GM19452 (cell line): ENCODE data around the gene ALOXE3.
A peak's percentile ranks its signal among the peaks of the same experiment; 100 is the strongest.

Source experiments
- ATAC-seq: cut with Tn5 transposase; IDR thresholded peaks from one replicate; pipeline ENCODE4 v1.9.1; 2021; ENCODE audit not compliant: unreplicated experiment

Gene ALOXE3

DNA sequence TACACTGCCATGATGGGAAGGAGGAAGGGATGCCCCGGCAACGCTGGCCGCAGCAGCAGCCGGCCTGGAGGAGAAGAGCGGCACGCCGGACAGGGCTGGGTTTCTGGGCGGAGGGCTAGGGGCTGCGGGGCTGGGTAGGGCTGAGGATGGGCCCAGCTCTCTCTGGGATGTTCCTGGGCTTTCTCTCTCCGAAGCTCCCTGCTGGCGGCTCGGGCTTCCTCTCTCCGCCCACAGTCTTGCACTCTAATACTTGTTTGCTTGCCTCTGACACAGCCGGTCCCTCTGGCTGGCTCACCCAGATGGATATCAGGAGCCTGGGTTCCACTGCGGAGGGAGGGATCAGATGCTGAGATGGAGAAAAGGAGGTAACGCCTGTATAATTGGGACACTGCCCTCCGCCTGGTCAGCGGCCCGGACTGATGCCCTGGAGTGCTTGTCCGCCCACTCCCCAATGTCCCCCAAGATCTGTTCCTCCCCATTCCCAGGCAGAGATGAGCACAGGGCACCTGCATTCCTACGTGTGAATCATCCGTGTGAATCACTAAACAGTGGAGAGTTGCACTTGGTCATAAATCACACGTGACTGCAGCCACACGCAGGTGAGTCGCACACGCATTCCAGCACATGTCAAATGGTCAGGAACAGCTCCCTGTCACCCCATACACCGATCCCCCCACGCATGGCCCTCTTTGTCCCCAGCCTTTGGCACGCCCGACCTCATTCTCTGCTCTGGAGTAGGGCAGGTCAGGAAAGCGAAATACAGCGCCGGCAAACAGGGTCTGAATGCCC, at the start of gene ALOXE3:
Gene ALOXE3 (minus strand): TSS at position 535 of the 789 bp plus-strand sequence. CDS start 524 bp downstream, at position 11.
- no peak for ATAC-seq

DNA sequence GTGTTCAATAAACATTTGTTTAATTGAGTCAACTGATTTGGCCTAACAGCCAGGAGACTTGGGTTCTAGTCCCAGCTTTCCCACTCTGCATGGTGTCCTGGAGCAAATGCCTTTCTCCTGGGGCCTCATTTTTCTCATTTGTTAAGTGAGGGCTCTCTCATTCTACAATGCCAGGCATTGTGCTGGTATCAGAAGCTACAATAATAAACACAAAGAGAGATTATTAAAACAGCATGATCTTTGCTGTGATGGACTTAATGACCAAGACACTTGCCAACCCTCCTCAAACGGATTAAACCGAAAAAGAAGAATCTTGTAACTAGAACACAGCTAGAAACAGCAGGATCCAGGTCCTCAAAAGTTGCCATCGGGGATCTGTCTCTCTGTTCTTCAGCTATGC, 49.2 kb upstream of the ALOXE3 start:
- ATAC-seq: no peak

DNA sequence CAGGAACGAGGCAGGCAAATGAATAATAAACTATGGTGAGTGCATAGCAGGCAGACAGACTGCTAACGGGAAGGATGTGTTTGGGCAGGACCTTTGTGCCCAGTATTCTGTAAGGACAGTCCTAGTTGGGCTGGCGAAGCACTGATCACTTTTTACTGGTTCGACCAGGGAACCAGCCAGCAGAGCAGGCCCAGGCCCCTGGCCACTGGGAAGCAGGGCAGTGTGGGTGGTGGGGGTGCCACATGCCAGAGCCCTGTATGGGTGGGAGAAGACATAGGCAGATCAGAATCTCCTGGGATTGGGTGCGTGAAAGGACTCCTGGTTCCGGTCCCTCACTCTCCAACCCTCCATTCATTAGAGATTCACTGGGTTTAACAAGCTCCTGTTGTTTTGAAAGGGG, 48.4 kb upstream of the ALOXE3 start:
- no peak for ATAC-seq

DNA sequence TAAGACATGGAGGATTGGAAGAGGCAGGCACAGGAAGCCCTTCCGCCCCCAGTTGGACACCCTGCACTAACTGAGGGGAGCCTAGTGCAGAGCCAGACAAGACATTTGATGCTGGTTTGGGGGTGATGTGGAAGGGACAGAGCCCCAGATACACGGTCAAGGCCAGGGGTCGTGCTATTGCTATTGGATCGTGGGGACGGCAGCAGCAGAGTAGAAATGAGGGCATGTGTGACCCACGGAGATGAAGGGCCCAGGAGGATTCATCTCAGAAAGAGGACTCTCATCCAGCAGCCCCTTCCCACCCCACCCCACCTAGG, 46.5 kb upstream of the ALOXE3 start:
- ATAC-seq: no peak

DNA sequence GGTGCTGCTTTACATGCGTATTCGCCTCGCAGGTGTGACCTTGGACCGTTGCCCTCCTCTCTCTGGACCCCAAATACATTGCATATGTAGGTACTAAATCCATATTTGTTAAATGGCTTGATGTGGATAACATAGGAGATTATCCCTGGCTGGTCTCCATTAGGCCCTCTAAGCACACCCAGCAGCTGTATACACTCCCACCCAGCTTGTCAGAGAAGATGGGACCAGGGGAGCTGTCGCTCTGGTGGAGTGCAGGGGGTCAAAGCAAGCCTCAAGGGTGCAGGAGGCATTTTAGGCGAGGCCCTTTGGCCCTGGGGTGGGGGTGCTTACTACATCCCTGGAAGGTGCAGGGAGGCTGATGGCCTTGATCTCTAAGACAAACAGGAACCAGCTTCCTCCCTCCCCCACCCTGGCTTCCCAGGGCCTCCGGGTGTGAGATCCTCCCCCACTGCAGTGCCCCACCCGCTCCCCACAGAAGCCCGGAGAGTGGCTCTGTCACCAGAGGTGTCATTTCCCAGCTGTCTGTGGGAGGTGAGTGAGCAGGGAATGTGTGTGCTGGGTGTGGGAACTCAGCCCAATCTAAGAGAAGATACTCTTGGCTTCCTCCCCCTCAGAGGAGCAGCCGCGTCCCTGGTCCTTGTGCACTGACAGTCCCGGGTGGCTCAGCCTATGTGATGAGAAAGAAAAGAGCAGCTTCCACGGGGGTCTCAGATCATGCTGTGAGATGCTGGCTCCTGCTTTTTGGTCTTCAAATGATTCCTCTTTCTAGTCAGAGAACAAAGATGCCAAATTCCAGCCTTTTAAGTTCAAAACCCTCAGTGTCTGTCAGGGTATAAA, 45.9 kb upstream of the ALOXE3 start:
- ATAC-seq: no peak

DNA sequence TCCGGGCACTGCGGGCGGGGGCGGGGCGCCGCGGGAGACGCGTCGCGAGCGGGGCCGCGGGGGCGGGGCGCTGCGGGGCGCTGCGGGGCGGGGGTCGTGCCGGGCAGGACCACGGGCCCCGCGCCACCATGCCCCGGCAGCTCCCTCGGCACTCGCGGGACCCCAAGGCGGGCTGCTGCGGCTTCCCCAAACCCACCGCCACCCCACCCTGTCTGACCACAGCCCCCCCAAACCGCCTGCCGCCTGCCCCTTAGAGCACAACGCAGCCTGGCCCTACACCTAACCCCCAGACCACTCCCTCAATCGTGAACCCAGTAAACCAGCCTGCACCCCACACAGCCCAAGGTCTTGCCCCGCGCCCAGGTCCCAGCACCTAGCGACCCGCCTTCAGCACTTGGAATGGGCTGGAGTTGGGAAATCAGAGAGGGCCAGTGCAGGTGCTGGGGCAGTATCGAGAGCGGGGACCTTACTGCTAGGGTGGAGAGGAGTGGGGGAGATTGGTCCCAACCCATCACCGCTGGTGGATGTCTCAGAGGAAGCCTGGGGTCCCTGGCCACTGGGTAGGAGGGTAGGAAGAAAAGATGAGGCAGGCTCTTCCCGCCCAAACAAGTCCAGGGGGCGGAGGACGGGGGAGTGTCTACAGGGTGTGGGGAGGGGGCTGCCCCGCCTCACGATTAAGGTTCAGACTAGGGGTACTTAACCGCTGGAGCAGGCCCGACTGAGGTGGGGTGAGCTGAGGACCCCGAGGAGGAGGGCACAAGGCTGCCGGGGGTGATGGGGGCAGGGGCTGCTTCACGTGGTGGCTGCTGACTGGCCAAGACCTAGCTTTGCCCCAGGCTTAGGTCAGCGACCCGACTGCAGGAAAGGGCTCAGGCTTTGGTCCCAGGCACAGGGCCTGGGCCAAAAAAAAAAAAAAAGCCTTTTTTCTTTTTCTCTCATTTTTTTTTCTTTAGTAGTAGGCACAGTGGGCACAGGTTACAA, 45.0 kb upstream of the ALOXE3 start:
- ATAC-seq: no peak

DNA sequence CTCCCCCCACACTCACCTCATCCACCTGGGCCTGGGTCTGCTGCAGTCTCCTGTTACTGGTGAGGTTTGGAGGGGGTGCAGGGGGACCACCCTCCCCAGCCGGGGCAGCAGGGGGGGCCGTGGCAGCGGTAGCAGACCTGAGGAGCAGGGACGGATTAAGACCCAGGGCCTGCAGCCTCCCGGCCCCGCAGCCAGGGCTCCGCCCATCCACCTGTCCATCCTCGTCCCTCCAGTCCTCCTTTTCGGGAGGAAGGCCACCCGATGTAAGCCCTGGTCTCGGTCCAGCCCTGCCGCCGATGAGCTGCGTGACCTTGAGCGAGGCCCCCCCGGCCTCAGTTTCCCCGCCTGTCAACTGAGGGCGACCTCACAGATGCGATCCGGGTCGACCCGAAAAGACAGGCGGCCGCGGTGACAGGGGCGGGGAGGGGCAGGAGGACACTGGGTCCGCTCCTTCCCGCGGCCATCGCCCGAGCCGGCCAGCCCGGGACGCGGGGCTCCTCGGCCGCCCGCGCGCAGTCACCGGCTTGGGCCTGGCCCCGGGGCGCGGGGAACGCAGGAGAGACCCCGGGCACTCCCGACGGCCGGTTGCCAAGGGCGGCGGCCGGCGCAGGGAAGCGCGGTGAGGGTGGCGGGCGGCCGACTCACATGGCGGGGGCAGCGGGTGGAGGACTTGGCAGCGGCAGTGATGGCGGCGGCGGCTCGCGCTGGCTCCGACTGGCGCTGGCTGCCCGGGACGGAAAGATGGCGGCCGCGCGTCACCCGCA, 44.1 kb upstream of the ALOXE3 start, which contains the start of gene VAMP2:
Gene VAMP2 (minus strand): TSS at position 716 of the 764 bp plus-strand sequence. CDS start 69 bp downstream, at position 647.
- ATAC-seq: no peak

DNA sequence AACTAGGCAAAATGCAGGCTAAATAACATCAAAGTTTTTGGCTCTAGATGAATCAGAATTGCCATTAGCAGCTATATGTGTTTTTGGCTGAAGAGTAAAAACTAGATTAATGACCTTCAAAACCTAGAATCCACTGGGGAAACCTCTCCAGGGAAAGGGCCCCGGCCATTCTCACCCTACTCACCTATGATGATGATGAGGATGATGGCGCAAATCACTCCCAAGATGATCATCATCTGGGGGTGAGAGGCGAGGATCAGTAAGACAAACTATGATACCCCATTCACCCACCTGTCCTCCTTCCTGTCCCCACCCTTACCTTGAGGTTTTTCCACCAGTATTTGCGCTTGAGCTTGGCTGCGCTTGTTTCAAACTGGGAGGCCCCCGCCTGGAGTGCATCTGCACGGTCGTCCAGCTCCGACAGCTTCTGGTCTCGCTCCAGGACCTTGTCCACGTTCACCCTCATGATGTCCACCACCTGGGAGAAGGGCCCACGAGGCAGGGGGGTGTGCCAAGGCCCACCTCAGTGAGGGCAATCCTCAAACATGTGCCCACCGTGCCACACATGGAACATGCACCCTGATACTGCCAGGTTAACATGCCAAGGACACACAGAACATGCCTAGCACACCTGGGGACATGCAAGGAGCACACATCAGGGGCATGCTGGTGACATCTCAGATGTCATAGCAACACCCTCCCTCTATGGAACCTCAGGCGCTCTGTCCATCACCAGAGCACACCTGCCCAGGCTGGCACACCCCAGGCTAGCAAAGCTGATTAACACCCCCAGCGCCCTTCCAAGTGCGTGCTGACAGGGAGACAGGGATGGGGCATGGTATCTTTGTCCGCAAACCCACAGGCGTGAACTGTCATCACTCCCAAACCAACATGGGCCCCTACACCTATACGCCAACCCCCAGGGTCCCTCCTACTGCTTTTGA, 43.2 kb upstream of the ALOXE3 start:
- no peak for ATAC-seq

DNA sequence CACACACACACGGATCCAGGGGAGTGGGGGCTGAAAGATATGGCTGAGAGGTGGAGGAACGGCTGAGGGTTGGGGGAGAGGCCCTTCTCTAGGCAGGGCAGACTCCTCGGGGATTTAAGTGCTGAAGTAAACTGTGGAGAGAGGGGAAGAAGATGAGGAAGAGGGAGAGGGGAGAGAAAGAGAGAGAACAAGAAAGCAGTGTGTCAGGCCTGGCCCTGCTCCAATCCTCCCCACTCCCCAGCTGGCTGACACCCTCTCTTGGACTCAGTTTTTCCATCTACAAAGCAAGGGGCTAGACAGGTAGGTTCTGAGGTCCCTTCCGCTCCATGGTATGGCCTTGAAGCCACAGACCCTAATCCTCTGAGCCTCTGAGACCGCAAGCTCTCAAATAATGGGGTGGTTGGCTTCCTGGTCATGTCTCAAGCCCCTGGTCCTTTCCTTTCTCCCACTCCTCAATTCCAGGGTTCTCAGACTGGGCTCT, 42.5 kb upstream of the ALOXE3 start:
- no peak for ATAC-seq

GRCh38 chr17:8160224-8160577, 41.9 kb upstream of the ALOXE3 start:
- ATAC-seq: no peak

DNA sequence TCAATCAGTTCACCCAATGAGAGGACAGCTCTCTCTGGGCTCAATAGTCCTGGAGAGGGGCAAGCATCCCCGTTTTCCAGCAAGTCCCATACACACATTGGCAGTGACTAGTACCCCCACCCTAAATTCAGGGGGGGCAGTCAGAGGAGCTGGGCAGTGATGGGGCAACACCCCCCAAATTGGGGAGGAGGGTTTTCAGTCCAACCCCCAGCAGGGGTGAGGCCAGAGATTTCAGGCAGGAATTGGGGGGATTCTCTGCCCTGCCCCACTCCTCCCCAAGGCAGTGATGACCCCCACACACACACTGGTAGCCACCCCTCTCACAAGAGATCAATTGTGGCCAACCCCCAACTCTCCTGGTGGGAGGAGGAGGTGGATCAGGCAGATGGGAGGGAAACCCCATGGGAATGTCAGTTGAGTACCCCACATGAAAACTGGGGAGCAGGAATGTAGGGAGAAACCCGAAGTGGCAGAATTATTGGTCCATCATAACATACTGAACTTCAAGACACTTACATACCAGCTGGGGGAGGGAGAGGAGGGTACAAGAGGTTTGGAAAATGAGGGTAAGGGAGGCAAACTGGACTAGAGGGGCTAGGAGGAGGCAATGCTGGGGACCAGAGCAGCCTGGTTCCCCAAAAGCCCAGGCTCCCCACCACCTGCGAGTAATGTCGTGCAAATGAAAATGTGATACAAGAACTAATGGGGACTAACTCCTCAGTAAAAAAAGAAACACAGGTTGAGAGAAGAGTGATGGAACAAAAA, 41.3 kb upstream of the ALOXE3 start:
- ATAC-seq: no peak

DNA sequence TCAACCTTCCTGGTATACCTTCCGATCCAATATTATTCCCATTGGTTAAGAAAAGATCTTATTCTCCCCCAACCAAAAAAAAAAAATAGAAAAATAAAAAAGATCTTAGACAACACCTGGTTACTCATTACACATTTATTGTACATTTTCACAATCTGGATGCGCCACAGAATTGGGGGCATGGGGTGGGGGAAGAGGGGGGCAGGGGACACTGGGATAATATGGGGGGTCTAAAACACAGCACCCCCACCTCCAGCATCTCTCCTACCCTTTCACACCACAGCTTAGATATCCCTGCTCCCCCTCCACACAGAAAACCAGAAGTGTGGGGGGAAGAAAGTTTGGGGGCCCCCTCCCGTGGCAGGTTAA, 40.7 kb upstream of the ALOXE3 start:
- ATAC-seq: no peak

GRCh38 chr17:8158267-8159031, 40.1 kb upstream of the ALOXE3 start:
- ATAC-seq: no peak

- peak; percentile 77 for ATAC-seq
These were observed 38.1 kb upstream of the ALOXE3 start for GRCh38 chr17:8156246-8156992.

- no peak for ATAC-seq
These were observed 37.6 kb upstream of the ALOXE3 start for GRCh38 chr17:8155996-8156245.

DNA sequence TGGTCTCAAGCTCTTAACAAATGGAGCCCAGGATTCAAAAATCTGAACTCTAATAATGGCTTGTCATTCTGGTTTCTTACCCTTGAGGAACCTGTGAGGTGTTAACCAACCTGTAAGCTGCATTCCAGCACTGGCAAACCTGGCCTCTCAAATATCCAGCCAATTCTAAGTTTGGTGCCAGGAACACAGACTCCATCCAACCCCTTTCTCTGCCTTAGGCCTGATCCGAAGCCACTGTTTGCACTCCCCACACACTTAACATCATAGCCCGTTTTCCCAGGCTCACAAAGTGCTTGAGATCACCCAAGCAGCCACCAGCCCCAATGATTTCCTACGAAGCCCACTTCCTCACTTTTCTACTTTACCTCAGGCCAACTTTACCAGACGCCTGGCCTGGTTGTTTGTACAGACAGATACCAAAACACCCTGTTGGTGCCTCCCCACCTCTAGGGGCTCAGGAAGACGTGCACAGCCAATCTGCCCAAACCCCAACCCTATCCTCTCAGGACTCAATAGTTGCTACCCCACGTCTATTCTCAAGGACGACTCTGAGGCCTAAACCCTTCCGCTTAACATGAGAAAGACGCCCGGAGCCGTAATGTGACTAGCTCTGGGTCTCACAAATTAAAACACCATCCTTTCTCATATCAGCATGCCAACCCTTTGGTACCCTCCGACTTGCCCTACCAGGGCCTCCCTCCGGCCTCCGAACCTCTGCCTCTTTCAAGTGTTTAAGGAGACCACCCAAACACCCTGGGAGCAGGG, 37.1 kb upstream of the ALOXE3 start:
- no peak for ATAC-seq
